Testis (tissue), 2 donors: ENCODE data around the gene NMNAT1.

Experiments
- CTCF ChIP-seq, 3 experiments: fragments of 450-650 bp in 2 of 3; fragments of 200-600 bp in 1 of 3; sonication (generic) in 1 of 3; IDR thresholded peaks; one replicate each; pipeline ENCODE4 v1.5.1; 2016 to 2019; ENCODE audit warnings: antibody characterized with exemption in 3 of 3, mild to moderate bottlenecking in 2 of 3, moderate library complexity in 1 of 3
- POLR2A ChIP-seq: fragments of 450-650 bp; IDR thresholded peaks from one replicate; pipeline ENCODE4 v1.6.1; 2017; ENCODE audit warnings: antibody characterized with exemption, mild to moderate bottlenecking, moderate library complexity

GRCh38 chr1:9942939-9943788, at the start of gene NMNAT1, which contains the start of gene LZIC:
- TF ChIP-seq CTCF (IDR thresholded peaks at IDR 0.05) (no peak), POLR2A (peak; percentile 7)
